ENCODE results near the gene C1QTNF3.

DNA sequence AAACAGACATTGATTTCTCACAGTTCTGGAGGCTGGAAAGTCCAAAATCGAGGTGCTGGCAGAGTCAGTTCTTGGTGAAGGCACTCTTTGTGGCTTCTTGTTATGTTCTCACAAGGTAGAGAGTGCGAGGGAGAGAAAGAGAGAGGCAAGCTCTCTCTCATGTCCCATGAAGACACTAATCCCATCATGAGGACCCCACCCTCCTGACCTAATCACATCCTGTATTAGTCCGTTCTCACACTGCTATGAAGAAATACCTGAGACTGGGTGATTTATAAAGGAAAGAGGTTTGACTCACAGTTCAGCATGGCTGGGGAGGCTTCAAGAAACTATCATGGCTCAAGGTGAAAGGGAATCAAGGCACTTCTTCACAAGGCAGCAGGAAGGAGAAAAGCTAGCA, 29.5 kb downstream of the C1QTNF3 start:
- no peak for TF ChIP-seq POLR2A (IDR thresholded peaks at IDR 0.05)
- TF ChIP-seq, protein P1, sequence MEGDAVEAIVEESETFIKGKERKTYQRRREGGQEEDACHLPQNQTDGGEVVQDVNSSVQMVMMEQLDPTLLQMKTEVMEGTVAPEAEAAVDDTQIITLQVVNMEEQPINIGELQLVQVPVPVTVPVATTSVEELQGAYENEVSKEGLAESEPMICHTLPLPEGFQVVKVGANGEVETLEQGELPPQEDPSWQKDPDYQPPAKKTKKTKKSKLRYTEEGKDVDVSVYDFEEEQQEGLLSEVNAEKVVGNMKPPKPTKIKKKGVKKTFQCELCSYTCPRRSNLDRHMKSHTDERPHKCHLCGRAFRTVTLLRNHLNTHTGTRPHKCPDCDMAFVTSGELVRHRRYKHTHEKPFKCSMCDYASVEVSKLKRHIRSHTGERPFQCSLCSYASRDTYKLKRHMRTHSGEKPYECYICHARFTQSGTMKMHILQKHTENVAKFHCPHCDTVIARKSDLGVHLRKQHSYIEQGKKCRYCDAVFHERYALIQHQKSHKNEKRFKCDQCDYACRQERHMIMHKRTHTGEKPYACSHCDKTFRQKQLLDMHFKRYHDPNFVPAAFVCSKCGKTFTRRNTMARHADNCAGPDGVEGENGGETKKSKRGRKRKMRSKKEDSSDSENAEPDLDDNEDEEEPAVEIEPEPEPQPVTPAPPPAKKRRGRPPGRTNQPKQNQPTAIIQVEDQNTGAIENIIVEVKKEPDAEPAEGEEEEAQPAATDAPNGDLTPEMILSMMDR (IDR thresholded peaks at IDR 0.05): no peak

Data from esophagus squamous epithelium (tissue), 4 donors.